GM20000 (cell line): ENCODE results near the gene PLS1.

Experiments
- DNase-seq: peaks from one replicate; pipeline ENCODE4 v3.0.0; 2012; ENCODE audit warnings: low spot score
- TF ChIP-seq, protein P1 (sequence below): IDR thresholded peaks from 2 replicates; pipeline ENCODE4 v1.5.1; 2012; ENCODE audit warnings: mild to moderate bottlenecking, control low read depth; ENCODE audit errors: extremely low read depth, missing control alignments

Gene PLS1

GRCh38 chr3:142633073-142633472 lies 36.9 kb downstream of the PLS1 start:
- TF ChIP-seq, protein P1, sequence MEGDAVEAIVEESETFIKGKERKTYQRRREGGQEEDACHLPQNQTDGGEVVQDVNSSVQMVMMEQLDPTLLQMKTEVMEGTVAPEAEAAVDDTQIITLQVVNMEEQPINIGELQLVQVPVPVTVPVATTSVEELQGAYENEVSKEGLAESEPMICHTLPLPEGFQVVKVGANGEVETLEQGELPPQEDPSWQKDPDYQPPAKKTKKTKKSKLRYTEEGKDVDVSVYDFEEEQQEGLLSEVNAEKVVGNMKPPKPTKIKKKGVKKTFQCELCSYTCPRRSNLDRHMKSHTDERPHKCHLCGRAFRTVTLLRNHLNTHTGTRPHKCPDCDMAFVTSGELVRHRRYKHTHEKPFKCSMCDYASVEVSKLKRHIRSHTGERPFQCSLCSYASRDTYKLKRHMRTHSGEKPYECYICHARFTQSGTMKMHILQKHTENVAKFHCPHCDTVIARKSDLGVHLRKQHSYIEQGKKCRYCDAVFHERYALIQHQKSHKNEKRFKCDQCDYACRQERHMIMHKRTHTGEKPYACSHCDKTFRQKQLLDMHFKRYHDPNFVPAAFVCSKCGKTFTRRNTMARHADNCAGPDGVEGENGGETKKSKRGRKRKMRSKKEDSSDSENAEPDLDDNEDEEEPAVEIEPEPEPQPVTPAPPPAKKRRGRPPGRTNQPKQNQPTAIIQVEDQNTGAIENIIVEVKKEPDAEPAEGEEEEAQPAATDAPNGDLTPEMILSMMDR = no peak
- no peak for DNase-seq

DNA sequence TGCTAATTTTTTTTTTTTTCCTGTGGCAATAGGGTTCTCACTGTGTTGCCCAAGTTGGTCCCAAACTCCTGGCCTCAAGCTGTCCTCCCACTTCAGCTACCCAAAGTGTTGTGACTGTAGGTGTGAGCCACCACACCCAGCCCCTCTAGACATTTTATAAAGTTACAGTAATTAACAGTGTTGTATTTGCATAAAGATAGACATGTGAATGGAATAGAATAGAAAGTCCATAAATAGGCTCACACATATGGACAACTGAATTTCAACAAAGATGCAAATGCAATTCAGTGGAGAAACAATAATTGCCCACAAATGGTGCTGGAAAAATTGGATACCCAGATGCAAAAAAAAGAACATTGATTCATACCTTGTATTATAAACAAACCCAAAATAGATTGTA lies 39.9 kb downstream of the PLS1 start:
- TF ChIP-seq, protein P1 = no peak
- DNase-seq = no peak

GRCh38 chr3:142636664-142637063 lies 40.5 kb downstream of the PLS1 start:
- no peak for DNase-seq
- TF ChIP-seq, protein P1 = no peak

DNA sequence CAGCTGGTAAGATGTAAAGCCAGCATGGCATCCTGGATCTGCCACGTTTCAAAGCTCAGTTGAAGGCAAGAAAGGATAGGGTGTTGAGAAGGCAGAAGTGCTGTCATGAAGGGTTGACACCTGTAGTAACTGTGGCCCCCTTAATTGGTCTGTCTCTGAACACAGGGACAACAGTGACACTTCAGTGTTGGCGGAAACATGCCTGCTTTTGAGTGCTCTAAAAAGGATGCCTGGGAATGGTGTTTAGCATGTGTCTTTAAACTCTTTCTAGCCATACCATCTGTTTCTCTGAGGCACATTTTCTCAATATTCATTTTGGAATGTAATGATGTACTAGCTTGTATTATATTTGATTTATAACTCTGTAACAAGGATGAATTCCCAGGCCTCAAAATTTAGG lies 42.1 kb downstream of the PLS1 start:
- TF ChIP-seq, protein P1 = no peak
- no peak for DNase-seq

- TF ChIP-seq, protein P1 = no peak
- no peak for DNase-seq
These were observed 45.3 kb downstream of the PLS1 start for GRCh38 chr3:142641504-142641903.

GRCh38 chr3:142642956-142643355 lies 46.8 kb downstream of the PLS1 start:
- no peak for DNase-seq
- TF ChIP-seq, protein P1 = no peak

DNA sequence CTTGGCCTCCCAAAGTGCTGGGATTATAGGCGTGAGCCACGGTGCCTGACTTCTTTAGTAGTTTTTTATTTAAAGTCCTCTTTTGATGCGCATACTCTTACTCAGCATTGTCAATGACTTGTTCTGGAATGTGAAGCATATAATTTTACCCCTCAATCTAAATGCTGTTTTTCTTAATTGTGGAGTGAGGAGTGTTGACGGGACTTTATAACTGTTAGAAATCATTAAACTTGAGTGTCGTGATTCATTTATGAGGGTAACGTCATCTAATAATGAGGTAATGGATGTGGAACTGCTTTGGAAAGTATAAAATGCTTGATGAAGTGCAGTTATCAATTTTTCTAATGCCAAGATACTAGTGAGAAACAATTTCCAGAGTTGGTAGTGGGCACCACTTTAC lies 48.3 kb downstream of the PLS1 start:
- TF ChIP-seq, protein P1 = no peak
- DNase-seq = no peak

DNA sequence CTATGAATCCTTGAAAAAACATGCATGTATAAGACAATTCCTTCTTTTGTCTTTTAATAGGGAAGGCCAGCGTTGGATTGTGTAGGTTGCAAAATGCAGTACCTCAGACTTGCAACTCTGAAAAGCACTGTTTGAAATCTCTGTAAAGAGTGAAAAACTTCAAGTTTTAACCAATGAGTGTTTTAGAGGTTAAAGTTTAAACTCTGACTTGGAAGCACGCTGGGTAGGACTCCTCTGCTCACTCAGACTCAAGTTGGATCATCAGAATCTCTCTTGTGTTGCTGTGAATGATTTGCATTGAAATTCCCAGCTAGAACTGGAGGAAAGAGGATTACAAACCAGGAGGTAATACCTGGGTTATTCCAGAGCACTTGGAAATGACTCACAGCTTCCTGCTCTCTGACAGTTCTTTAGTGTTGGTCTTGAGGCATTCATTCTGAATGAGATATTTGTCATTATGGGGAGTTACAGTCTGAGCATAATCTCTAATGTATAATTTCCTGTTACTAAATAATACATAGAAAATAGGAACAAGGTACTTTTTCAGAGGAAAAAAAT lies 49.1 kb downstream of the PLS1 start:
- TF ChIP-seq, protein P1 = no peak
- DNase-seq = no peak
